IMR-90 (cell line): ENCODE results near the gene PALMD. TPM values are rescaled to one million over a fixed set of nuclear protein-coding genes. Genes with fewer than 3 reads are reported as not detected.

Source experiments
- ATAC-seq: fragments of 200-7000 bp; cut with Tn5 transposase; 2 replicates; pipeline ENCODE4 v1.9.1; 2020; ENCODE audit warnings: low read depth, mild to moderate bottlenecking, moderate library complexity
- BruUV-seq: library from RNA; stranded (reverse); fragments of 400-500 nt; replicated peaks from 2 replicates; lab custom pipeline; 2021; lab: Mats Ljungman, UMichigan
- CTCF ChIA-PET: fragments of 300-600 bp; formaldehyde crosslinking; extraction: SDS; loops from one replicate; lab custom pipeline; 2021; ENCODE audit warnings: antibody characterized with exemption; lab: Yijun Ruan, JAX
- POLR2A ChIA-PET: fragments of 300-600 bp; sonication (Branson Sonifier 250); formaldehyde crosslinking; loops from one replicate; lab custom pipeline; 2022; ENCODE audit warnings: antibody characterized with exemption; ENCODE audit not compliant: unreplicated experiment; lab: Charles Lee
- DNase-seq: peaks from one replicate; pipeline ENCODE4 v3.0.0; 2013
- H2AFZ ChIP-seq: replicated peaks from 2 replicates; pipeline ENCODE3; 2013; ENCODE audit warnings: low read length, mild to moderate bottlenecking; ENCODE audit not compliant: poor library complexity
- H2AK5ac ChIP-seq: 2 replicates; pipeline ENCODE4 v1.6.1; 2013; ENCODE audit warnings: low read depth, low read length, inconsistent platforms
- H2AK9ac ChIP-seq: replicated peaks from 2 replicates; pipeline ENCODE3; 2013; ENCODE audit warnings: mild to moderate bottlenecking, low read depth, low read length, moderate library complexity; ENCODE audit not compliant: poor library complexity
- H2BK120ac ChIP-seq: 2 replicates; pipeline ENCODE4 v1.6.1; 2013; ENCODE audit warnings: low read depth, low read length, inconsistent platforms
- H2BK15ac ChIP-seq: 3 replicates; pipeline ENCODE4 v1.6.1; 2013; ENCODE audit warnings: low read depth, low read length, inconsistent platforms
- H2BK20ac ChIP-seq: 2 replicates; pipeline ENCODE4 v1.6.1; 2013; ENCODE audit warnings: low read depth, mild to moderate bottlenecking, inconsistent platforms, low read length, moderate library complexity
- H2BK5ac ChIP-seq: 2 replicates; pipeline ENCODE4 v1.6.1; 2013; ENCODE audit warnings: mild to moderate bottlenecking, low read depth, low read length, inconsistent platforms; ENCODE audit not compliant: poor library complexity, severe bottlenecking
- H3K14ac ChIP-seq: replicated peaks from 2 replicates; pipeline ENCODE4 v1.6.1; 2013; ENCODE audit warnings: low read depth, low read length, inconsistent platforms
- H3K18ac ChIP-seq: 2 replicates; pipeline ENCODE4 v1.6.1; 2013; ENCODE audit warnings: low read depth, low read length, control low read depth
- H3K23ac ChIP-seq: 2 replicates; pipeline ENCODE4 v1.6.1; 2013; ENCODE audit warnings: low read depth, low read length, inconsistent platforms
- H3K27ac ChIP-seq: 2 replicates; pipeline ENCODE4 v1.5.1; 2013; ENCODE audit warnings: mild to moderate bottlenecking, control low read depth, low read length; ENCODE audit not compliant: insufficient read depth
- H3K27me3 ChIP-seq: 2 replicates; pipeline ENCODE4 v1.6.1; 2013; ENCODE audit warnings: low read length; ENCODE audit not compliant: control insufficient read depth, insufficient read depth
- H3K36me3 ChIP-seq: 2 replicates; pipeline ENCODE4 v1.6.1; 2013; ENCODE audit warnings: low read length, mixed read lengths; ENCODE audit not compliant: control insufficient read depth, insufficient read depth
- H3K4ac ChIP-seq: 2 replicates; pipeline ENCODE4 v1.6.1; 2013; ENCODE audit warnings: low read depth, low read length, inconsistent platforms
- H3K4me1 ChIP-seq: 2 replicates; pipeline ENCODE4 v1.6.1; 2013; ENCODE audit warnings: low read length, mixed read lengths; ENCODE audit not compliant: control insufficient read depth, insufficient read depth
- H3K4me2 ChIP-seq: 2 replicates; pipeline ENCODE4 v1.6.1; 2013; ENCODE audit warnings: low read depth, mild to moderate bottlenecking, control low read depth, low read length, moderate library complexity
- H3K4me3 ChIP-seq: 2 replicates; pipeline ENCODE4 v1.5.1; 2013; ENCODE audit warnings: low read depth, mild to moderate bottlenecking, control low read depth, low read length, moderate library complexity; ENCODE audit not compliant: insufficient read depth
- H3K56ac ChIP-seq: 2 replicates; pipeline ENCODE4 v1.6.1; 2013; ENCODE audit warnings: low read length, inconsistent platforms; ENCODE audit not compliant: insufficient read depth; ENCODE audit errors: extremely low read depth
- H3K79me1 ChIP-seq, 2 experiments: 2 replicates each; pipeline ENCODE4 v1.6.1; 2013; ENCODE audit warnings: low read length in 2 of 2, inconsistent platforms in 1 of 2, low read depth in 1 of 2
- H3K9ac ChIP-seq: 2 replicates; pipeline ENCODE4 v1.6.1; 2013; ENCODE audit warnings: low read depth, low read length, control low read depth
- H3K9me1 ChIP-seq: 2 replicates; pipeline ENCODE4 v1.6.1; 2013; ENCODE audit warnings: low read length, inconsistent platforms; ENCODE audit not compliant: insufficient read depth
- H3K9me3 ChIP-seq: 2 replicates; pipeline ENCODE4 v1.6.1; 2013; ENCODE audit warnings: low read length; ENCODE audit not compliant: control insufficient read depth, insufficient read depth
- H4K20me1 ChIP-seq: 2 replicates; pipeline ENCODE4 v1.6.1; 2013; ENCODE audit warnings: low read length, inconsistent platforms; ENCODE audit not compliant: insufficient read depth
- H4K5ac ChIP-seq: 2 replicates; pipeline ENCODE4 v1.6.1; 2013; ENCODE audit warnings: mild to moderate bottlenecking, low read depth, low read length, control low read depth
- H4K8ac ChIP-seq, 2 experiments: 2 replicates each; pipeline ENCODE4 v1.6.1; 2013; ENCODE audit warnings: low read depth in 2 of 2, low read length in 2 of 2, control low read depth in 1 of 2, inconsistent platforms in 1 of 2
- H4K91ac ChIP-seq: 2 replicates; pipeline ENCODE4 v1.6.1; 2013; ENCODE audit warnings: low read depth, low read length, inconsistent platforms; ENCODE audit not compliant: insufficient read depth
- BHLHE40 ChIP-seq: fragments of 150-350 bp; IDR thresholded peaks from 2 replicates; pipeline ENCODE4 v1.6.1; 2016; ENCODE audit warnings: mild to moderate bottlenecking, low read depth, low read length
- CEBPB ChIP-seq: IDR thresholded peaks from 2 replicates; pipeline ENCODE4 v1.6.1; 2012; ENCODE audit warnings: low read depth, low read length, improper control_type of control experiment
- CTCF ChIP-seq: conservative IDR thresholded peaks from 2 replicates; pipeline ENCODE4 v1.5.1; 2012; ENCODE audit warnings: mild to moderate bottlenecking, low read depth, low read length, improper control_type of control experiment
- FOS ChIP-seq: fragments of 150-350 bp; IDR thresholded peaks from 2 replicates; pipeline ENCODE4 v1.6.1; 2016; ENCODE audit warnings: low read depth, low read length
- MAZ ChIP-seq: IDR thresholded peaks from 2 replicates; pipeline ENCODE4 v1.6.1; 2012; ENCODE audit warnings: low read depth, mild to moderate bottlenecking, low read length, improper control_type of control experiment, moderate library complexity, borderline replicate concordance
- MXI1 ChIP-seq: IDR thresholded peaks from 2 replicates; pipeline ENCODE4 v1.6.1; 2012; ENCODE audit warnings: low read depth, mild to moderate bottlenecking, low read length, moderate library complexity, borderline replicate concordance
- NFE2L2 ChIP-seq: fragments of 150-350 bp; IDR thresholded peaks from 2 replicates; pipeline ENCODE4 v1.6.1; 2016; ENCODE audit warnings: low read depth, mild to moderate bottlenecking, low read length
- POLR2A ChIP-seq: IDR thresholded peaks from 2 replicates; pipeline ENCODE4 v1.6.1; 2012; ENCODE audit warnings: mild to moderate bottlenecking, low read depth, low read length
- RAD21 ChIP-seq: IDR thresholded peaks from 2 replicates; pipeline ENCODE4 v1.6.1; 2012; ENCODE audit warnings: low read length, improper control_type of control experiment
- RCOR1 ChIP-seq: IDR thresholded peaks from 2 replicates; pipeline ENCODE4 v1.6.1; 2012; ENCODE audit warnings: mild to moderate bottlenecking, low read length, improper control_type of control experiment; ENCODE audit not compliant: insufficient replicate concordance
- RFX5 ChIP-seq: IDR thresholded peaks from 2 replicates; pipeline ENCODE4 v1.8.0; 2012; ENCODE audit warnings: low read depth, mild to moderate bottlenecking, low read length, moderate library complexity
- SMC3 ChIP-seq: fragments of 150-350 bp; IDR thresholded peaks from 2 replicates; pipeline ENCODE4 v1.6.1; 2016; ENCODE audit warnings: low read depth, mild to moderate bottlenecking, antibody characterized with exemption, low read length, moderate library complexity
- WGBS, 2 experiments: methylation state at CpG; one replicate each; pipeline versions ENCODE4 v1.1.5 to v1.1.7; 2013; ENCODE audit warnings: missing lambda C conversion rate in 2 of 2; ENCODE audit not compliant: insufficient read length in 1 of 2; ENCODE audit errors: extremely low coverage in 2 of 2; 5-methylcytosine and 5-hydroxymethylcytosine counted together
- dilution Hi-C: fragments of 300-500 bp; cut with HindIII; formaldehyde crosslinking; loops from one replicate; pipeline ENCODE4 v1.14.3; 2018; ENCODE audit warnings: low sequenced_read_pairs; ENCODE audit not compliant: unreplicated experiment
- in situ Hi-C: fragments of 300-500 bp; cut with MboI; formaldehyde crosslinking; loops from 3 replicates; pipeline ENCODE4 v1.14.3; 2019; ENCODE audit warnings: low sequenced_read_pairs, inconsistent platforms, mixed read lengths
- intact Hi-C: fragments of 100-400 bp; cut with micrococcal nuclease; formaldehyde crosslinking; loops from 2 replicates; pipeline ENCODE4 v1.10.0; 2022
- polyA plus RNA-seq, 3 experiments: library from polyadenylated mRNA; depleted of rRNA; stranded (reverse); fragments of >200 nt; gene quantifications; 2 replicates each; pipeline ENCODE4 v1.2.3, GENCODE V29; 2012; ENCODE audit warnings: low replicate concordance in 1 of 3
- total RNA-seq: library from RNA; depleted of rRNA; stranded (reverse); fragments of >200 nt; gene quantifications from 2 replicates; pipeline ENCODE4 v1.2.3, GENCODE V29; 2012
- TF ChIP-seq, protein P1 (sequence below): fragments of 150-350 bp; IDR thresholded peaks from 2 replicates; pipeline ENCODE4 v1.6.1; 2017; ENCODE audit warnings: mild to moderate bottlenecking, antibody characterized with exemption, low read length, low read depth
- TF ChIP-seq, protein P2 (sequence below): fragments of 150-350 bp; IDR thresholded peaks from 2 replicates; pipeline ENCODE4 v1.6.1; 2016; ENCODE audit warnings: low read depth, mild to moderate bottlenecking, low read length, moderate library complexity, borderline replicate concordance

PALMD gene
- total and polyA plus RNA-seq, 2 of the 4 experiments (the other 2 are of a cell fraction): 0.51 to 0.72 TPM

- DNase-seq (no peak), ATAC-seq (no peak)
- no peak overlapping the region for H3K4ac ChIP-seq
- no peak overlapping the region for H3K14ac ChIP-seq
- no peaks in the 10 kb centered on the region for H3K9me3 ChIP-seq
- H3K4me2 ChIP-seq: no peak overlapping the region
- no peak overlapping the region for H3K56ac ChIP-seq
- no CpG with 5 or more reads among the region's 3 CpGs for WGBS, 2 experiments
- H3K4me3 ChIP-seq: no peak overlapping the region
- no peak overlapping the region for H3K23ac ChIP-seq
- no peaks in the 10 kb centered on the region for H3K9me1 ChIP-seq
- no peaks in the 10 kb centered on the region for H3K79me1 ChIP-seq
- no TSS peak for BruUV-seq
- H2BK120ac ChIP-seq: no peak overlapping the region
- H2BK15ac ChIP-seq: no peak overlapping the region
- no peak overlapping the region for H3K9ac ChIP-seq
- TF ChIP-seq FOS (no peak), MXI1 (no peak), CTCF (no peak), BHLHE40 (no peak), MAZ (no peak), RCOR1 (no peak), CEBPB (no peak), RFX5 (no peak), POLR2A (no peak), RAD21 (no peak), SMC3 (no peak), NFE2L2 (no peak)
- TF ChIP-seq, protein P1, sequence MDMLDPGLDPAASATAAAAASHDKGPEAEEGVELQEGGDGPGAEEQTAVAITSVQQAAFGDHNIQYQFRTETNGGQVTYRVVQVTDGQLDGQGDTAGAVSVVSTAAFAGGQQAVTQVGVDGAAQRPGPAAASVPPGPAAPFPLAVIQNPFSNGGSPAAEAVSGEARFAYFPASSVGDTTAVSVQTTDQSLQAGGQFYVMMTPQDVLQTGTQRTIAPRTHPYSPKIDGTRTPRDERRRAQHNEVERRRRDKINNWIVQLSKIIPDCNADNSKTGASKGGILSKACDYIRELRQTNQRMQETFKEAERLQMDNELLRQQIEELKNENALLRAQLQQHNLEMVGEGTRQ: no peak
- TF ChIP-seq, protein P2, sequence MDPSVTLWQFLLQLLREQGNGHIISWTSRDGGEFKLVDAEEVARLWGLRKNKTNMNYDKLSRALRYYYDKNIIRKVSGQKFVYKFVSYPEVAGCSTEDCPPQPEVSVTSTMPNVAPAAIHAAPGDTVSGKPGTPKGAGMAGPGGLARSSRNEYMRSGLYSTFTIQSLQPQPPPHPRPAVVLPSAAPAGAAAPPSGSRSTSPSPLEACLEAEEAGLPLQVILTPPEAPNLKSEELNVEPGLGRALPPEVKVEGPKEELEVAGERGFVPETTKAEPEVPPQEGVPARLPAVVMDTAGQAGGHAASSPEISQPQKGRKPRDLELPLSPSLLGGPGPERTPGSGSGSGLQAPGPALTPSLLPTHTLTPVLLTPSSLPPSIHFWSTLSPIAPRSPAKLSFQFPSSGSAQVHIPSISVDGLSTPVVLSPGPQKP: no peak
- intact Hi-C loops (loop anchor here (10.0 kb wide), 1 partner anchor 1058 kb away; the partner anchor contains the start of gene SNX7), in situ Hi-C loops (no loop called here), dilution Hi-C loops (no loop called here)
- ChIA-PET POLR2A (no interaction called here), CTCF (no interaction called here)
- no peak overlapping the region for H4K5ac ChIP-seq
- H4K20me1 ChIP-seq: no peaks in the 10 kb centered on the region
- no peaks in the 10 kb centered on the region for H3K36me3 ChIP-seq
- no peak overlapping the region for H2AK5ac ChIP-seq
- no peak overlapping the region for H2AK9ac ChIP-seq
- H2AFZ ChIP-seq: no peak overlapping the region
- no peak overlapping the region for H4K91ac ChIP-seq
- H4K8ac ChIP-seq: no peak overlapping the region
- H2BK5ac ChIP-seq: no peak overlapping the region
- no peak overlapping the region for H3K27ac ChIP-seq
- no peak overlapping the region for H3K18ac ChIP-seq
- no peak overlapping the region for H2BK20ac ChIP-seq
- peaks cover 2% of the 10 kb centered on the region; the same call in 1 of the 2 replicates for H3K4me1 ChIP-seq
- H3K27me3 ChIP-seq: no peaks in the 10 kb centered on the region
Measured at GRCh38 chr1:99723251-99723650, 77.3 kb downstream of the PALMD start.
